B cell (primary cell): ENCODE results near the gene RGSL1. TPM values are rescaled to one million over a fixed set of nuclear protein-coding genes. Genes with fewer than 3 reads are reported as not detected.

Experiments used
- ATAC-seq: fragments of 200-7000 bp; cut with Tn5 transposase; one replicate; pipeline ENCODE4 v1.10.0; 2021; ENCODE audit warnings: low read depth, mild to moderate bottlenecking, moderate number of reproducible peaks, moderate library complexity
- CTCF ChIA-PET: fragments of 350-600 bp; sonication (Branson Sonifier 250); formaldehyde crosslinking; loops from one replicate; lab custom pipeline; 2021; ENCODE audit warnings: antibody characterized with exemption, inconsistent platforms; lab: Charles Lee
- POLR2A ChIA-PET: fragments of 350-600 bp; sonication (Branson Sonifier 250); formaldehyde crosslinking; loops from one replicate; lab custom pipeline; 2021; ENCODE audit warnings: antibody characterized with exemption; lab: Charles Lee
- DNase-seq: peaks from one replicate; pipeline ENCODE4 v3.0.0; 2013
- H2AFZ ChIP-seq: 2 replicates; pipeline ENCODE4 v1.6.1; 2012; ENCODE audit warnings: mild to moderate bottlenecking, low read depth, low read length; ENCODE audit not compliant: insufficient read depth, poor library complexity, severe bottlenecking
- H3K27ac ChIP-seq, 2 donors: 1 replicate in 1 of 2; 2 replicates in 1 of 2; pipeline ENCODE4 v1.5.1; 2012 to 2013; ENCODE audit warnings: low read length in 2 of 2, mild to moderate bottlenecking in 2 of 2, moderate library complexity in 1 of 2
- H3K27me3 ChIP-seq, 4 experiments: fragments of 200-600 bp in 1 of 4; sonication (generic) in 1 of 4; replicated peaks in 1 of 4; 1 replicate in 2 of 4; 2 replicates in 2 of 4; pipeline versions ENCODE4 v1.6.1 to v1.7.0; 2013 to 2016; ENCODE audit warnings: low read length in 3 of 4, mild to moderate bottlenecking in 2 of 4, mixed read lengths in 1 of 4, moderate library complexity in 1 of 4; ENCODE audit not compliant: insufficient read depth in 4 of 4, control insufficient read depth in 3 of 4; ENCODE audit errors: control extremely low read depth in 1 of 4
- H3K36me3 ChIP-seq, 2 experiments: replicated peaks in 1 of 2; 1 replicate in 1 of 2; 2 replicates in 1 of 2; pipeline versions ENCODE4 v1.6.1 to v1.7.1; 2013; ENCODE audit warnings: low read length in 1 of 2; ENCODE audit not compliant: insufficient read depth in 2 of 2, control insufficient read depth in 1 of 2; ENCODE audit errors: control extremely low read depth in 1 of 2, extremely low read depth in 1 of 2
- H3K4me1 ChIP-seq, 2 donors: fragments of 200-600 bp in 1 of 2; sonication (generic) in 1 of 2; 1 replicate in 1 of 2; 2 replicates in 1 of 2; pipeline versions ENCODE4 v1.5.1 to v1.6.1; 2013 to 2017; ENCODE audit warnings: low read length in 2 of 2; ENCODE audit not compliant: control insufficient read depth in 2 of 2, insufficient read depth in 2 of 2
- H3K4me2 ChIP-seq: replicated peaks from 2 replicates; pipeline ENCODE3; 2012; ENCODE audit warnings: mild to moderate bottlenecking, low read depth, low read length; ENCODE audit not compliant: poor library complexity, severe bottlenecking
- H3K4me3 ChIP-seq, 5 experiments: fragments of 200-600 bp in 1 of 5; sonication (generic) in 1 of 5; 1 replicate in 3 of 5; 2 replicates in 2 of 5; pipeline versions ENCODE4 v1.5.1 to v1.7.0; 2011 to 2016; ENCODE audit warnings: low read length in 4 of 5, mild to moderate bottlenecking in 4 of 5, low read depth in 2 of 5, control low read depth in 1 of 5, moderate library complexity in 1 of 5; ENCODE audit not compliant: insufficient read depth in 1 of 5; ENCODE audit errors: control extremely low read depth in 1 of 5, extremely low read depth in 1 of 5
- H3K79me2 ChIP-seq: fragments of 200-600 bp; sonication (generic); one replicate; pipeline ENCODE4 v1.6.0; 2016; ENCODE audit warnings: low read length; ENCODE audit not compliant: control insufficient read depth, insufficient read depth
- H3K9ac ChIP-seq: fragments of 200-600 bp; sonication (generic); 2 replicates; pipeline ENCODE4 v1.6.1; 2017; ENCODE audit warnings: mild to moderate bottlenecking, low read length, moderate library complexity
- H3K9me3 ChIP-seq, 3 donors: one replicate each; pipeline versions ENCODE4 v1.6.1 to v1.7.1; 2013; ENCODE audit warnings: low read length in 2 of 3; ENCODE audit not compliant: control insufficient read depth in 2 of 3, insufficient read depth in 1 of 3; ENCODE audit errors: control extremely low read depth in 1 of 3
- H4K20me1 ChIP-seq: 2 replicates; pipeline ENCODE4 v1.6.0; 2012; ENCODE audit warnings: mild to moderate bottlenecking, low read length; ENCODE audit not compliant: insufficient read depth, control insufficient read depth, poor library complexity, severe bottlenecking
- H3K27ac Mint-ChIP-seq: one replicate; pipeline ENCODE4 v1.8.0; 2021; ENCODE audit warnings: mixed read lengths
- H3K27me3 Mint-ChIP-seq: one replicate; pipeline ENCODE4 v1.8.0; 2021; ENCODE audit warnings: mixed read lengths
- H3K4me1 Mint-ChIP-seq: one replicate; pipeline ENCODE4 v1.8.0; 2021; ENCODE audit warnings: mixed read lengths
- H3K4me3 Mint-ChIP-seq: one replicate; pipeline ENCODE4 v1.8.0; 2021; ENCODE audit warnings: mixed read lengths
- H3K9me3 Mint-ChIP-seq: one replicate; pipeline ENCODE4 v1.8.0; 2022; ENCODE audit warnings: mixed read lengths; ENCODE audit not compliant: insufficient read depth
- CTCF ChIP-seq: fragments of 200-600 bp; IDR thresholded peaks from one replicate; pipeline ENCODE4 v1.8.0; 2022; ENCODE audit warnings: antibody characterized with exemption, mild to moderate bottlenecking
- EZH2 ChIP-seq: IDR thresholded peaks from 2 replicates; pipeline ENCODE4 v1.6.1; 2012; ENCODE audit warnings: borderline replicate concordance, low read depth, mild to moderate bottlenecking, moderate library complexity, low read length; ENCODE audit not compliant: insufficient read depth, poor library complexity, severe bottlenecking
- WGBS: methylation state at CpG from one replicate; pipeline ENCODE4 v1.1.5; 2013; ENCODE audit warnings: missing lambda C conversion rate; ENCODE audit not compliant: insufficient coverage; 5-methylcytosine and 5-hydroxymethylcytosine counted together
- intact Hi-C: fragments of 100-400 bp; cut with micrococcal nuclease; formaldehyde crosslinking; loops from one replicate; pipeline ENCODE4 v1.10.0; 2022
- polyA plus RNA-seq: library from polyadenylated mRNA; depleted of rRNA; stranded (reverse); fragments of >200 nt; gene quantifications from 2 replicates; pipeline ENCODE4 v1.2.3, GENCODE V29; 2012
- total RNA-seq, 2 donors: library from RNA; stranded (reverse); fragments of 120-200 nt in 1 of 2; gene quantifications; 1 replicate in 1 of 2; 2 replicates in 1 of 2; pipeline versions ENCODE4 v1.2.3 to v1.2.4, GENCODE V29; 2013 to 2022

The RGSL1 gene
- total and polyA plus RNA-seq, 2 donors (not counting 1 experiment from before 2014, with no cell fraction given) = not detected

- no peak overlapping the region for H3K27ac Mint-ChIP-seq
These were observed 26.7 kb downstream of the RGSL1 start for GRCh38 chr1:182476625-182477024.

GRCh38 chr1:182478238-182478637 lies 28.3 kb downstream of the RGSL1 start:
- Histone ChIP-seq H4K20me1 (no peaks in the 10 kb centered on the region), H3K4me2 (no peak overlapping the region), H3K4me1 (no peaks in the 10 kb centered on the region), H3K9me3 (peaks cover 7 to 18% (median 18%) of the 10 kb centered on the region in 3 donors), H3K79me2 (no peaks in the 10 kb centered on the region), H3K9ac (no peak overlapping the region), H3K36me3 (no peaks in the 10 kb centered on the region), H3K27me3 (no peaks in the 10 kb centered on the region), H2AFZ (no peak overlapping the region), H3K4me3 (no peak overlapping the region), H3K27ac (no peak overlapping the region)
- peaks cover 18% of the 10 kb centered on the region for H3K4me1 Mint-ChIP-seq
- ATAC-seq = no peak
- no peak overlapping the region for H3K4me3 Mint-ChIP-seq
- intact Hi-C loops = no loop called here
- DNase-seq = no peak
- no peaks in the 10 kb centered on the region for H3K9me3 Mint-ChIP-seq
- TF ChIP-seq CTCF (no peak), EZH2 (no peak)
- CTCF ChIA-PET = no interaction called here
- H3K27ac Mint-ChIP-seq = no peak overlapping the region
- POLR2A ChIA-PET = interaction anchor here (0.6 kb wide), 1 partner anchor 231 kb away, joined by 3 read pairs; no protein-coding TSS in a partner anchor
- peaks cover 9% of the 10 kb centered on the region for H3K27me3 Mint-ChIP-seq

More at GRCh38 chr1:182476625-182477024, 26.7 kb downstream of the RGSL1 start:
- peaks cover 9% of the 10 kb centered on the region for H3K27me3 Mint-ChIP-seq
- intact Hi-C loops = no loop called here
- Histone ChIP-seq H3K79me2 (no peaks in the 10 kb centered on the region), H3K27me3 (no peaks in the 10 kb centered on the region), H3K4me2 (no peak overlapping the region), H2AFZ (no peak overlapping the region), H3K9me3 (peaks cover 0 to 16% (median 11%) of the 10 kb centered on the region in 3 donors), H3K4me3 (no peak overlapping the region), H3K4me1 (no peaks in the 10 kb centered on the region), H4K20me1 (no peaks in the 10 kb centered on the region), H3K27ac (no peak overlapping the region), H3K9ac (no peak overlapping the region), H3K36me3 (no peaks in the 10 kb centered on the region)
- WGBS = 92% methylated on average over 1 of the region's 2 CpGs
- H3K4me1 Mint-ChIP-seq = peaks cover 7% of the 10 kb centered on the region
- no peak overlapping the region for H3K4me3 Mint-ChIP-seq
- DNase-seq (no peak), ATAC-seq (no peak)
- ChIA-PET CTCF (interaction anchor here (0.6 to 1.0 kb wide), 2 partner anchors 124 to 518 kb away, joined by 3 read pairs; no protein-coding TSS in a partner anchor), POLR2A (no interaction called here)
- no peak for TF ChIP-seq EZH2
- no peak for TF ChIP-seq CTCF
- no peaks in the 10 kb centered on the region for H3K9me3 Mint-ChIP-seq
